ENCODE results near the gene KCMF1. TPM values are rescaled to one million over a fixed set of nuclear protein-coding genes. Genes with fewer than 3 reads are reported as not detected.

The KCMF1 gene
- total and polyA plus RNA-seq, 2 of the 13 experiments (the other 11 are each of a cell fraction or from before 2014, with no cell fraction given) = 62.1 to 116 TPM

- CTCF ChIA-PET (ENCODE audit: low intra/inter-chr PET ratio, low total read pairs) = no interaction called here
- no peak overlapping the region for H3K27ac ChIP-seq (ENCODE audit: extremely low read length, insufficient read depth, low read length)
- H3K79me2 ChIP-seq (ENCODE audit: insufficient read depth, low read length) = peaks cover 2% of the 10 kb centered on the region
- intact Hi-C loops (cut with micrococcal nuclease; ENCODE audit: unreplicated experiment) (no loop called here), in situ Hi-C loops (cut with HindIII; ENCODE audit: extremely low pct_ligation_motif_present, low pct_unique_long_range_greater_than_20kb) (no loop called here)
- peaks cover 4% of the 10 kb centered on the region; the same call in 1 of the 2 replicates for H4K20me1 ChIP-seq (ENCODE audit: insufficient read depth, low read length)
- ATAC-seq (no peak), DNase-seq (ENCODE audit: low spot score) (no peak), FAIRE-seq (no peak)
- H3K4me3 ChIP-seq (replicated peaks in 1 of 3; ENCODE audit: insufficient read depth in 1 of 3, low read depth in 2 of 3, low read length in 3 of 3) = no peak overlapping the region
- no peak overlapping the region for H3K9ac ChIP-seq (ENCODE audit: insufficient read depth, low read depth, low read length)
- H3K4me2 ChIP-seq (ENCODE audit: low read depth, low read length) = no peak overlapping the region
- TF ChIP-seq KIAA2018 (CRISPR knock-in tag; IDR thresholded peaks at IDR 0.05; ENCODE audit: borderline replicate concordance) (no peak), ZNF160 (CRISPR knock-in tag; IDR thresholded peaks at IDR 0.05) (no peak)
- no peaks in the 10 kb centered on the region for H3K27me3 ChIP-seq (ENCODE audit: control insufficient read depth in 1 of 2, insufficient read depth in 2 of 2, low read length in 2 of 2)
- POLR2A ChIA-PET = no interaction called here
- H3K36me3 ChIP-seq (replicated peaks in 1 of 2; ENCODE audit: control insufficient read depth in 1 of 2, insufficient read depth in 2 of 2, low read length in 2 of 2) = peaks cover 43 to 82% of the 10 kb centered on the region in 2 experiments
- BruUV-seq (replicated peaks) = no TSS peak
- 97% methylated on average over 5 of the region's 5 CpGs for WGBS (ENCODE audit: low lambda C conversion rate)
- no peak overlapping the region for H2AFZ ChIP-seq (ENCODE audit: low read length)
- H3K9me3 ChIP-seq (ENCODE audit: low read length) = no peaks in the 10 kb centered on the region
- no peaks in the 10 kb centered on the region for H3K4me1 ChIP-seq (ENCODE audit: insufficient read depth, low read length)
Observed at GRCh38 chr2:85032621-85033020, 61.7 kb downstream of the KCMF1 start.
